OCI-LY7 (cell line): ENCODE results near the gene SYNPO2.

Source experiments
- CTCF ChIP-seq: fragments of 200-600 bp; sonication (generic); conservative IDR thresholded peaks from 2 replicates; pipeline ENCODE4 v1.5.1; 2014; ENCODE audit warnings: mild to moderate bottlenecking, antibody characterized with exemption, low read length, moderate library complexity, mixed read lengths
- EZH2phosphoT487 ChIP-seq: fragments of 200-600 bp; sonication (generic); IDR thresholded peaks from 2 replicates; pipeline ENCODE4 v1.6.1; 2018; ENCODE audit warnings: low read depth, borderline replicate concordance, mild to moderate bottlenecking, mixed run types, antibody characterized with exemption, low read length, moderate library complexity, mixed read lengths

- TF ChIP-seq CTCF (peak; percentile 59), EZH2phosphoT487 (no peak)
These were observed 151.1 kb downstream of the SYNPO2 start for GRCh38 chr4:119039779-119040178.
